Naive B cell (primary cell): Measurements from ENCODE around the gene RAD51D. TPM values are rescaled to one million over a fixed set of nuclear protein-coding genes. Genes with fewer than 3 reads are reported as not detected.
A peak's percentile ranks its signal among the peaks of the same experiment; 100 is the strongest.

Experiments used
- ATAC-seq, 2 donors: fragments of 150-1000 bp; cut with Tn5 transposase; 2 replicates each; pipeline ENCODE4 v1.10.0; 2021; ENCODE audit warnings: low read depth in 2 of 2, mild to moderate bottlenecking in 2 of 2, moderate library complexity in 2 of 2
- DNase-seq: peaks from one replicate; pipeline ENCODE4 v3.0.0; 2022
- H3K27ac Mint-ChIP-seq, 6 donors: one replicate each; pipeline ENCODE4 v1.8.0; 2020 to 2022; ENCODE audit warnings: mild to moderate bottlenecking in 6 of 6, mixed read lengths in 6 of 6, moderate library complexity in 5 of 6, inconsistent platforms in 2 of 6
- H3K27me3 Mint-ChIP-seq, 3 donors: one replicate each; pipeline ENCODE4 v1.8.0; 2021 to 2022; ENCODE audit warnings: mixed read lengths in 3 of 3, mild to moderate bottlenecking in 1 of 3
- H3K36me3 Mint-ChIP-seq, 2 donors: one replicate each; pipeline ENCODE4 v1.8.0; 2020 to 2022; ENCODE audit warnings: mixed read lengths in 2 of 2, inconsistent platforms in 1 of 2, mild to moderate bottlenecking in 1 of 2
- H3K4me1 Mint-ChIP-seq, 3 donors: one replicate each; pipeline ENCODE4 v1.8.0; 2020 to 2022; ENCODE audit warnings: mixed read lengths in 3 of 3, inconsistent platforms in 1 of 3, mild to moderate bottlenecking in 1 of 3, moderate library complexity in 1 of 3
- H3K4me3 Mint-ChIP-seq, 8 donors: one replicate each; pipeline ENCODE4 v1.8.0; 2020 to 2022; ENCODE audit warnings: mild to moderate bottlenecking in 8 of 8, mixed read lengths in 8 of 8, moderate library complexity in 8 of 8, inconsistent platforms in 2 of 8
- H3K9me3 Mint-ChIP-seq, 7 donors: one replicate each; pipeline ENCODE4 v1.8.0; 2020 to 2022; ENCODE audit warnings: mixed read lengths in 7 of 7, mild to moderate bottlenecking in 5 of 7, inconsistent platforms in 2 of 7, moderate library complexity in 1 of 7
- polyA plus RNA-seq, 6 donors: library from polyadenylated mRNA; unstranded; fragments of 300-500 nt; fragmentation: Illumina TruSeq; gene quantifications; one replicate each; pipeline ENCODE4 v1.2.3, GENCODE V29; 2021; ENCODE audit warnings: low read depth in 6 of 6

The RAD51D gene
- polyA plus RNA-seq, 6 donors from 2014 or later = 9.0 to 17.0 (median 11.6) TPM

DNA sequence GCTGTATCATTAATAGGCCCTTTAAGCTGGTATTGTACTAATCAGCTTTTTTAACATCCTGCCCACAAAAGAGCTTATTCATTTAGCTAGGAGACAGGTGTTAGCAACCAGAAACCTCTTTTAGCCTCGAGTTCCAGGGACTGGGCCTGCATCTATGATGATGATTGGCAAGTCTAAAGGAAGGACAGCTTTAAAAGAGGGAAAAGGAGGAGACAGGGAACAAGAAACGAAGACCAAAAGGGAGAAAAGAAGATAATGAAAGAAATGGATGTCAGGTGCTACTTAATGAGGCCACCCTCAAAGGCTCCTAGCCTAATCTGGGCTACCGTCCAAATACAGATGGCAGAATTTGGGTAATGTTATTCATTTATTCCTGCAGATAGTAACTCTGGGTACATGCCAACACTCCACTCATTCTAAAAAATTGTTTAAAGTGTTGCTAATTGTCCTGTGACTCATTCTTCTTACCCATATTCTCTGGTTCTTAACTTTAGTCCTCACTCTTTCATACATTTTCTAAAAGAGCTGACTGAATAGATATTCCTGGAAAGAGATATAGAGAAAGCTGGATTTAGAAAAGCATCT lies 37.5 kb downstream of the RAD51D start:
- Mint-ChIP-seq H3K9me3 (no peaks in the 10 kb centered on the region), H3K4me3 (peak overlapping the region in 1 of 8 donors; percentile 59), H3K4me1 (peaks cover 0 to 34% (median 13%) of the 10 kb centered on the region in 3 donors), H3K36me3 (no peaks in the 10 kb centered on the region), H3K27ac (peak overlapping the region in 2 of 6 donors; percentile 65 to 79), H3K27me3 (no peaks in the 10 kb centered on the region)
- ATAC-seq (no peak), DNase-seq (no peak)

DNA sequence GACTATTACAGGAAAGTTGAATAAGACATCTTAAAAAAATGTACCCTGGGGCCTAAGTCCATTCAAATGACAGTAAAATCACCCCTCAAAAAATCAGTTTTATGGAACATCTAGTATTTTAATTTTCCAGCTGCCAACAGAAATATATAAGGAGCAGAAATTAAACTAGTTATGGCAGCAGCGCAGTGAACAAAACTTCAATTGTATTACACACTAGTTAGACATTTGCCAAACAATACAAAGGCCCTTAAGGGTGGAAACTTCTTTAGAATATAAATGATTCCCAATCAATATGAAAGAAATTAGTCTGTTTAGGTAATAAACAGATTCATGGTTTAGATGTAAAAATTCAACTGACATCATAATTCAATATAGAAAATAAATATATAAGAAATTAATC lies 38.0 kb downstream of the RAD51D start:
- Mint-ChIP-seq H3K27ac (no peak overlapping the region), H3K4me3 (no peak overlapping the region), H3K27me3 (no peaks in the 10 kb centered on the region), H3K36me3 (no peaks in the 10 kb centered on the region), H3K9me3 (no peaks in the 10 kb centered on the region), H3K4me1 (peaks cover 0 to 29% (median 9%) of the 10 kb centered on the region in 3 donors)
- ATAC-seq (no peak), DNase-seq (no peak)

DNA sequence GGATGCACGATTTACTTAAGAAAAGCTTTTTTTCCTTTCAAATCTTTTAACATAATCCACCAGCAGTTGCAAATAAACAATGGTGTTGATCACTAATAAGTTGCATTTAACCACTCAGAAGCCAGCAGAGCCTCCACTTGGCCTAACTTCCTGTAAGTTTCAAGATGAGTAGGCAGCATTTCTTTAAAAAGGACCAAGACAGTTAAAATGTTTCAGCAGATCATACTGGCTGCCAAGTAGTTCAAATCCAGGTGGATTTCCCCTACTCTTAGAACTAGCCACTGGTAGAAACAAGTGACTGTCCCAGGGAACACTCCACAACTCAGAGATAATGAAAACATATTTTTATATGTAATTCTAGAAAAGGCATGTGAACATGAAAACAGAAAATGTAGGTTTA lies 39.1 kb downstream of the RAD51D start:
- H3K36me3 Mint-ChIP-seq = no peaks in the 10 kb centered on the region
- H3K4me1 Mint-ChIP-seq = peaks cover 0 to 23% (median 9%) of the 10 kb centered on the region in 3 donors
- H3K27ac Mint-ChIP-seq = peak overlapping the region in 2 of 6 donors; percentile 31 to 36
- no peaks in the 10 kb centered on the region for H3K9me3 Mint-ChIP-seq
- no peak overlapping the region for H3K4me3 Mint-ChIP-seq
- ATAC-seq (no peak), DNase-seq (no peak)
- H3K27me3 Mint-ChIP-seq = no peaks in the 10 kb centered on the region

DNA sequence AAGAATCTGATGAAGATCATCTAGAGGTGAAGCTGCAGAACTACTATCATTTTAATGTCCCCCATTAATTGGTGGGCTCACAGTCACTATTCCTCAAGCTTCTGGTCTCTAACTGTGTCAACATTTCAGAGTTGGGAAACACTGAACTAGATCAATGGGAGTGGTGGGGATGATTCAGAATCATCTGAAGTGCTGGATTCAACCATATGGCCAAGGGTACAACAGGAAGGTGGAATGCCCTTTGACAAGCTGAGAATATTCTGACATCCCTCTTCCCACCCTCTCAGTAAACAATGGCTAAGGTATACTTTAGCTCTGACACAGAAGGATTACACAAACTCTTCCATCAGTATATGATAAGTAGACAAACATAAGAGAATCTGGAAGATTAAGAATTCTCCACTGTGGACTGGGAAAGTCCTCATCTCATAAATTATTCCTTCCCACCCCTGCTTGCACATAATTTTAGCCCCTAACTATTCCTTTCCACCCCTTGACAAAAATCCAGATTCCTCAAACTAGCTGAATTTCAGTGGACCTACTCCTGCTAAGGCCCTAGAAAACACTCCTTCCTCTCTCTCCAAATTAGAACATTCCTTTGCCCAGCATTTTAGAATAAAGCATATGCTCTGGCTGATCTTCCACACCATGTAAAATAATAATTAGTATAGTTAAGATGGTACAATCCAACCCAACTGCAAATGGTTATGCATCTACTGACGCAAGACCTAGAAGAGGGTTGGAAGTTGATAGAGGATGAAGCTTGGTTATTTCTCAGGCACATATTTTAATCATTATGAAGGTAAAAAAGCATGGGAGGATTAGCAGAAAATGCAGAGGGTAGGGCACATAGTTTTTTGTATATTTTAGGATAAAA lies 39.9 kb downstream of the RAD51D start:
- no peaks in the 10 kb centered on the region for H3K9me3 Mint-ChIP-seq

DNA sequence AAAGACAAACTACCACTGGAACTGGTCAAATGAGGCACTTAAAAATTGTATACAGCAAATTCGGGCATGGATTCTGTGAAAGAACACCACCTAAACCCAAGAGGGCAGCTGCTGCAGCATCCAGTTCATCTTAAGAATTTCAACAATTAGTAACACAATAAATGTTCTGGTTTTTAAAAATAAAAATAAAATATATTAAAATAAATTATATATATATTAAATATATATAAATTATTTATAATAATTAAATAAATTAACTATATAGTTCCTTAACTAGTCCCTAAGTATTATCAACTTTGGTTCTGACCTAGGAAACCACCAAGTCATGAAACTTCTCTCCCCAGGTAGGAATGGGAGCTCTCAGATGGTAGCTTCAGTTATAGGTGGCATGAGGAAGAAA lies 42.8 kb downstream of the RAD51D start:
- Mint-ChIP-seq H3K4me3 (no peak overlapping the region), H3K9me3 (no peaks in the 10 kb centered on the region), H3K27me3 (no peaks in the 10 kb centered on the region), H3K27ac (no peak overlapping the region), H3K36me3 (no peaks in the 10 kb centered on the region), H3K4me1 (peaks cover 4 to 35% (median 10%) of the 10 kb centered on the region in 3 donors)
- ATAC-seq = no peak
- DNase-seq = no peak

More for the DNA sequence above, 39.9 kb downstream of the RAD51D start:
- Mint-ChIP-seq H3K4me1 (peaks cover 0 to 23% (median 9%) of the 10 kb centered on the region in 3 donors), H3K4me3 (no peak overlapping the region), H3K27me3 (no peaks in the 10 kb centered on the region), H3K27ac (peak overlapping the region in 1 of 6 donors; percentile 13), H3K36me3 (no peaks in the 10 kb centered on the region)
- DNase-seq = no peak
- ATAC-seq = no peak

DNA sequence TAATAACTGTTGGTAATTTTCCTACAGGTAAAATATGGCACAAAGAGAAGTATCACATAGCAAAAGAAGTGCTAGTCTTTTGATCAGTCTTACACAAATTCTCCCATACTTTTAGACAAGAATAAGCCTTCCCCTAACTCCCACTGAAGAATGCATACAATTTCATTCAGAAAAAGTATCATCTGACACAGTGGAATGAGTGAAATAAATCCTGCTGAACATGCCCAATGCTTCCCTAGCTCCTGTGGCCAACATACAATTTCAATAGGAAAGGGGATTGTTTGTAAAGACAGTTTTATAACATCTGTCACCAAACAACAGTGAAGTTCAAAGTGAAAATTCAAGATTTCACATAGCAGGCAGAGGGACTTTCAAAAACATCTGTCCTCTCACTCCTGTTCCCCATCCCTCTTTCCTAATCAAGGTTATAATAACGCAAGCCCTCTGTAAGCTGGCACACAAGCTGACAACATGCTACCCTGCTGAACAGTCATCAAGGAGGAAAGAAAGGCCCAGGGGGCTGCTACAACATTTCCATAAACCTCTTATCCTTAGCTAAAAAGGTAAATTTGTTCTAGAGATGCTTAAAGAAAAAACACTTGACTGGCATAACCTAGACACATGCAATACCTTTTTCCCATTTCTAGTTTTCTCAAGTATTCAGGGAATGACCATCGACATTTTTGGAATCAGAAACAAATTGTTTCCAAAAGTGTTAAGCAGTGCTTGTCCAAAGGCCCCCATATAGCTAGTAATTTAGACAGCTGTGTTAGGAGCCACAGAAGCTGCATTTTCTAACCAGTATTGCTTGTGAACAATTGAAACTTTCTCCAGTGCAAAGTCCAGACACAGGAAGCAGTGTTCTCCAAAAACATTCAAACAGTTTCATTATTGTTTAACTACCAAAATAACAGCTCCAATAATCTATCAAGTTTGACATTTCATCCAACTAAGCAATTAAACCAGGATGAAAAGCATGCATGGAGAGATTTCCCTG lies 44.7 kb downstream of the RAD51D start:
- Mint-ChIP-seq H3K27ac (peak overlapping the region in 2 of 6 donors; percentile 4 to 17), H3K4me3 (no peak overlapping the region), H3K4me1 (peaks cover 5 to 22% (median 10%) of the 10 kb centered on the region in 3 donors), H3K27me3 (no peaks in the 10 kb centered on the region), H3K36me3 (no peaks in the 10 kb centered on the region), H3K9me3 (no peaks in the 10 kb centered on the region)
- ATAC-seq (no peak), DNase-seq (no peak)

DNA sequence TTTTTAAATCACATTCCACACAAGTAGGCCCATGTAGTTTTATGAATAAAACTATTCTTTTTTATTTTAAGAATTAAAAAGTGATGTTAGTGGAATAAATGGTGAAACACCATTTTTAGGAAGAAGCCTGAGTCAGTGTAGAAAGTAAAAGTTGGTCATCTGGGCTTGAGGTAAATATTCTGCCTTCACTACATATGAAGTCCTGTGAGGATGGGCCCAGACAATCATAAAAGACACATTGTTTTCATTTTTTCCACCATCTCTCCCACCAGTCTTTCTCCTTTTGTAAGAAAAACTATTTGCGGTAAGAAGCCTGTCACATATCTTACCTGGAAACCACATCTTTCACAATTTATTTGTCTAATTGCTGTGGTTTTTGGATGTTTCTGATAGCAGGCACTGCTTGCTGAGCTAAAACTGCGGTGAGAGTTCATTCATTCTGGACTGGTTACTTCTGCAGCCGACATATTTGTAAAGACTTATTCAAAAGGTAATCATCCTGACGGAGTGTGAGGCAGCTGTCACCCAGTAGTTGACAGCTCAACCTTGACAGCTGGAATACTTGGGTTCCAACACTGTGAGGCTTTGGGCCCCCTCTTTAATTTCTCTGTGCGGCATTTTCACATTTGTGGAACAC lies 45.6 kb downstream of the RAD51D start:
- H3K4me1 Mint-ChIP-seq = peaks cover 14 to 27% (median 19%) of the 10 kb centered on the region in 3 donors
- ATAC-seq (no peak), DNase-seq (no peak)
- no peaks in the 10 kb centered on the region for H3K9me3 Mint-ChIP-seq
- no peaks in the 10 kb centered on the region for H3K36me3 Mint-ChIP-seq
- H3K27me3 Mint-ChIP-seq = no peaks in the 10 kb centered on the region
- no peak overlapping the region for H3K4me3 Mint-ChIP-seq
- H3K27ac Mint-ChIP-seq = peak overlapping the region in 2 of 6 donors; percentile 44 to 49

DNA sequence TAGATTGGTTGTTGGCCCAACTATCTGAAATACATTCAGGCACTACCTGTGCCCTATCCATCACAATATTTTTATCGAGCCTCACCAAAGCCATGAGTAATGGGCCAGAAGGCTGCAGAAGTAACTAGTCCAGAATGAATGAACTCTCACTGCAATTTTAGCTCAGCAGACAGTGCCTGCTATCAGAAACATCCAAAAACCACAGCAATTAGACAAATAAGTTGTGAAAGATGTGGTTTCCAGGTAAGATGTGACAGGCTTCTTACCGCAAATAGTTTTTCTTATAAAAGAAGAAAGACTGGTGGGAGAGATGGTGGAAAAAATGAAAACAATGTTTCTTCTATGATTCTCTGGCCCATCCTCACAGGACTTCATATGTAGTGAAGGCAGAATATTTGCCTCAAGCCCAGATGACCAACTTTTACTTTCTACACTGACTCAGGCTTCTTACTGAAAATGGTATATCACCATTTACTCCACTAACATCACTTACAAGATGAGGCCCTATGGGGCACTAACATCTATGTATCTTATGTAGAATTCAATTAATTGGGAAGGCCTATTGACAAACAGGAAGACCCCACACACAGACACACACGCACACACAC lies 46.4 kb downstream of the RAD51D start:
- H3K4me1 Mint-ChIP-seq = peaks cover 16 to 35% (median 26%) of the 10 kb centered on the region in 3 donors
- DNase-seq = no peak
- H3K27me3 Mint-ChIP-seq = no peaks in the 10 kb centered on the region
- no peak for ATAC-seq
- H3K36me3 Mint-ChIP-seq = no peaks in the 10 kb centered on the region
- H3K4me3 Mint-ChIP-seq = no peak overlapping the region
- peak overlapping the region in 2 of 6 donors; percentile 44 to 49 for H3K27ac Mint-ChIP-seq
- no peaks in the 10 kb centered on the region for H3K9me3 Mint-ChIP-seq

DNA sequence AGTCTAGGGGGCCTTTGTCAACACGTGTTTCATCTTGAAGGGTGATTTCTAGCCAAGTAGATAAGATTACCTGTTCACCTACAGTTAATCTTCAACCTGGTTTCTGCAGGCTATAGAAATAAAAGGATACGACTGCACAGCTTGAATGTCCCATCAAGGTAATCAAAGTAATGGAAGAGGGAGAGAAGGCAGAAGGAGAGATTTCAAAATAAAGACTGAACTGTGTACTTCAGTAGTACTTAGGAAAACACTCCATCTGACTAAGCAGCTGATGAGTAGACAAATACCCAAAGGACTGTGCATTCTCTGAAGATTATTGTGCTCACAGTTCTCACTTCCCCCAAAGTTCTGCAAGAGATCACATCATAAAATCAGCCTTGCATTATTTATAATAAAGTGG lies 50.3 kb downstream of the RAD51D start:
- H3K27me3 Mint-ChIP-seq = no peaks in the 10 kb centered on the region
- H3K4me1 Mint-ChIP-seq = peaks cover 16 to 52% (median 29%) of the 10 kb centered on the region in 3 donors
- H3K27ac Mint-ChIP-seq = no peak overlapping the region
- no peaks in the 10 kb centered on the region for H3K36me3 Mint-ChIP-seq
- no peak for ATAC-seq
- no peak for DNase-seq
- no peak overlapping the region for H3K4me3 Mint-ChIP-seq
- no peaks in the 10 kb centered on the region for H3K9me3 Mint-ChIP-seq

DNA sequence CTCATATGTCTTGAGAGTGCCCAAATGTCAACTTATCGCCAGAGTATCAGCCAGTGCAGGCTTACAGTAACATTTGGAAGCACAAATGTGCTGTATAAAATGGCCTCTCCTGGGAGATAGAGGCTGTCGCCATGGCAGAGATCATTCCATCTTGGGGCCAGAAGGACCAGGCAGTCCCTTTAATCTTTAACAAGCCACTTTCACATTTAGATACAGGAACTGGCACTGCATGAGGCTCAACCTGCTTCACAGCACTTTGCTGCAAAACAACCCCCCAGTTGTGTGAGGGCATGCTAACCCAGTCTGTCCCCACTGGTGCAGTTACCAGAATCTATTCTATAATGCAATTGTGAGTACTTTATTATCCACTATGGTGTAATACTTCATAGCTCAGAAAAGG lies 51.4 kb downstream of the RAD51D start:
- no peaks in the 10 kb centered on the region for H3K36me3 Mint-ChIP-seq
- H3K4me1 Mint-ChIP-seq = peaks cover 25 to 55% (median 36%) of the 10 kb centered on the region in 3 donors
- ATAC-seq = no peak
- no peak overlapping the region for H3K4me3 Mint-ChIP-seq
- no peak for DNase-seq
- H3K27ac Mint-ChIP-seq = no peak overlapping the region
- no peaks in the 10 kb centered on the region for H3K27me3 Mint-ChIP-seq
- H3K9me3 Mint-ChIP-seq = no peaks in the 10 kb centered on the region

DNA sequence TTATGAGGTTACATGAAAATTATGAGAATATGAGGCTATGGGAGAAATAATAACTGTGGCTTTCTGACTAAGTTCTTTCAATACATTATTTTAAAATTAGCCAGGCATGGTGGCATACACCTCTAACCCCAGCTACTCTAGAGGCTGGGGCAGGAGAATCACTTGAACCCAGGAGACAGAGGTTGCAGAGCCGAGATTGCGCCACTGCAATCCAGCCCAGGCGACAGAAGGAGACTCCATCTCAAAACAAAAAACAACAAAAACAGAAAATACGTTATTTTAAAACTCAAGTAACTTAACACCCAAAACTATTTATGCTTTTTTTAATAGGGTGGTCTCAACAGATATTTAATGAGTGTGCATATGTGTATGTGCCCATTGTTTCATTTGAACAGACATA lies 53.8 kb downstream of the RAD51D start:
- Mint-ChIP-seq H3K36me3 (no peaks in the 10 kb centered on the region), H3K9me3 (no peaks in the 10 kb centered on the region), H3K27me3 (no peaks in the 10 kb centered on the region), H3K27ac (peak overlapping the region in 1 of 6 donors; percentile 21), H3K4me3 (no peak overlapping the region), H3K4me1 (peaks cover 27 to 51% (median 39%) of the 10 kb centered on the region in 3 donors)
- DNase-seq = no peak
- ATAC-seq = no peak

DNA sequence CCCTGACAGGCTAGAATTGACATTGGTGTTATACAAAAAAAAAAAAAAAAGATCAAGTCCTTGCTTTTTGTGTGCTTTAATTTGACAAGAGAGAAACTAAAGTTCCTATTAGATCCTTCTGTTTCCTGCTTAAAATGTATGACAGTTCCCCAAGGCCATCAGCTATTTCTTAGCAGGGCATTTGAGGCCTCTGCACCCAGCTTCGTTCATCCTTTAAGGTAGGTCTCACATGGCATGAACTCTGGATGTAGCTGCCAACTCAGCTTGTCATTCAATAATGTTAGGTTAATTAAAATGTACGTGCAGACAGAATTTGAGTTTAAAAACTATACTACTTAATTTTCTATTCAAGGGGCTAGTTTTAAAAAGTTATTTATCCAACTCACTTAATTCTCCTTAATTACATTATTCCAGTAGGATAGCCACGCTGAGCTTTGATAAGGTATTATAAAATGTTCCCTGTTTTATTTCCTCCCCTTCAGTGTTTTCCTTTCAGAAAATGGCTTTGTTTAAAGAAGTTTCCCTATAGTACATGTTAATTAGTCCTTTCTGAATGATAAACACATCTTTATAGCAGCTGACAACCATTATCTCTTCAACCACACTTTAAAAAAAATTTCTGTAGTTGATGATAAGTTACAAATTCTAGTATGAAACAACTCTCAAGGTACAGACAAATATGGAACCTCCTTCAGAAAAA lies 55.0 kb downstream of the RAD51D start:
- H3K27me3 Mint-ChIP-seq = no peaks in the 10 kb centered on the region
- H3K4me1 Mint-ChIP-seq = peaks cover 23 to 51% (median 35%) of the 10 kb centered on the region in 3 donors
- H3K36me3 Mint-ChIP-seq = peaks cover 0 to 5% of the 10 kb centered on the region in 2 donors
- H3K27ac Mint-ChIP-seq = peak overlapping the region in 3 of 6 donors; percentile 36 to 71 (median 71)
- DNase-seq (no peak), ATAC-seq (no peak)
- H3K9me3 Mint-ChIP-seq = no peaks in the 10 kb centered on the region
- no peak overlapping the region for H3K4me3 Mint-ChIP-seq
